Measurements from ENCODE around the gene SPTSSA.
"Not testable (repeated sequence)": the region's sequence is repeated elsewhere in the genome, so short reads cannot be mapped to it uniquely, and the experiment has no call there.

Gene SPTSSA, protein sequence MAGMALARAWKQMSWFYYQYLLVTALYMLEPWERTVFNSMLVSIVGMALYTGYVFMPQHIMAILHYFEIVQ

DNA sequence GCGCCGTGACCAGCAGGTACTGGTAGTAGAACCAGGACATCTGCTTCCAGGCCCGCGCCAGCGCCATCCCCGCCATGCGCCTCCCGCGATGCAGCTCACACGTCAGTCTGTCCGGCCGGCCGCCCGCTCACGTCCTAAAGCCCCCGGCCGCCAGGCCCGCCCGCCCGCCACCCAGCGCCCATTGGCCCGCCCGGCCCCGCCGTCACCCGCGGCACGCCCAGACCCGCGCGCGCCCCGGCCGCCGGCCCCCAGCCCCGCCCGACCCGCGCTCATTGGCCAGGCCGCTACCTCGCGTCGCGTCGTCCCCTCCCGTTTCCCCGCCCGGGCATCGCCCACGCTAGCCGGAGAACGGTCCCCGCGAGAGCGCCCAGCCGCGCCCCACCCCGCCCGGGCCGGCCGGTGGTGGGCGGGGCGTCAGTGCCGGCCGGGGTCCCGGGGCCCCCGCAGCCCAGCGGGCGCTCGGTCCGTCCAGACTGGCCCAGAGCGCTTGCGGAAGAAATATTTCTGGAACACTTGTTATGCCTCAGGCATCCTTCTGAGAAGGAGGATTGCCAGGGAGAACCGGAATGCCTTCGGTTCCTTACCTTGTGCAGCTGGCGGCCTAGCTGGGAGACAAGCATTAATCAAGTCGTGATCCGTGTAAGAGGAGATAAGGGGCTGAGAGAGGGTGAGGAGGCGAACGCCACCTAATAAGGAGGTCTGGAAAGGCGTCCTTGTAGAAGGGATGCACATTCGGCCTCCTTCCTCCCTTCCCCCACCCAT, at the start of gene SPTSSA:
Gene SPTSSA, minus strand, starts transcription at position 109 of the 762 bp plus-strand sequence. Its CDS starts 33 bp downstream, at position 76.
- peak; percentile 95 to 96 for DNase-seq (ENCODE audit: low read depth in 1 of 2, low spot score in 1 of 2)
- no peak for TF ChIP-seq JUND (IDR thresholded peaks at IDR 0.05; ENCODE audit: low read depth)
- in situ Hi-C loops (cut with HindIII; ENCODE audit: low pct_unique_long_range_greater_than_20kb, low sequenced_read_pairs) = no loop called here

DNA sequence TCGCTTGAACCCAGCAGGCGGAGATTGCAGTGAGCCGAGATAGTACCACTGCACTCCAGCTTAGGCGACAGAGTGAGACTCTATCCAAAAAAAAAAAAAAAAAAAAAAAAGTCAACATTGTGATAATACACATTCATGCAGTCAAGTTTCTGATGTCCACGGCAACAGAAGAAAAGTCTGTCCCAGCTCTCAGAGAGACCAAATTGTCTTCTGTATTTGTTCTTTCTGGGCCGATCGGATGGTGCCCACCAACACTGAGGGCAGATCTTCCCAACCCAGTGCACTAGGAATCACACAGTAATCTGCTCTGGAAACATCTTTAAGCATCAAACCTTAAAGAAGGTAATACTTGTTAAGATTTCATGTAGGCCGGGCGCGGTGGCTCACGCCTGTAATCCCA, 45.8 kb upstream of the SPTSSA start:
- TF ChIP-seq JUND (IDR thresholded peaks at IDR 0.05; ENCODE audit: low read depth) = no peak
- no peak for DNase-seq (ENCODE audit: low read depth in 1 of 2, low spot score in 1 of 2)

DNA sequence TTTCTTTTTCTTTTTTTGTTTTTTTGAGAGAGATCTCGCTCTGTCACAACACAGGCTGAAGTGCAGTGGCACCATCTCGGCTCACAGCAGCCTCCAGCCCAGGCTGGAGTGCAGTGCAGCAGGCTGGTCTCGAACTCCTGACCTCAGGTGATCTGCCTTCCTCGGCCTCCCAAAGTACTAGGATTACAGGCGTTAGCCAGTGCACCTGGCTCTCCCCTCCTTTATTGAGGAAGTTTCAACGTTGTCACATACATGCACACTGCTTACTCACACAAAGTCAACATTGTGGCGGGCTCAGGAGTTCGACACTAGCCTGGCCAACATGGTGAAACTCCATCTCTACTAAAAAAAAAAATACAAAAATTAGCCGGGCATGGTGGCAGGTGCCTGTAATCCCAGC, 45.4 kb upstream of the SPTSSA start:
- TF ChIP-seq JUND (IDR thresholded peaks at IDR 0.05; ENCODE audit: low read depth) = no peak
- no peak for DNase-seq (ENCODE audit: low read depth in 1 of 2, low spot score in 1 of 2)
- in situ Hi-C loops (cut with HindIII; ENCODE audit: low pct_unique_long_range_greater_than_20kb, low sequenced_read_pairs) = no loop called here

More for the DNA sequence above, 45.8 kb upstream of the SPTSSA start:
- in situ Hi-C loops (cut with HindIII; ENCODE audit: low pct_unique_long_range_greater_than_20kb, low sequenced_read_pairs) = no loop called here

GRCh38 chr14:34505124-34505491, 43.1 kb upstream of the SPTSSA start:
- in situ Hi-C loops (cut with HindIII; ENCODE audit: low pct_unique_long_range_greater_than_20kb, low sequenced_read_pairs); DNase-seq (ENCODE audit: low read depth in 1 of 2, low spot score in 1 of 2): not testable (repeated sequence)

DNA sequence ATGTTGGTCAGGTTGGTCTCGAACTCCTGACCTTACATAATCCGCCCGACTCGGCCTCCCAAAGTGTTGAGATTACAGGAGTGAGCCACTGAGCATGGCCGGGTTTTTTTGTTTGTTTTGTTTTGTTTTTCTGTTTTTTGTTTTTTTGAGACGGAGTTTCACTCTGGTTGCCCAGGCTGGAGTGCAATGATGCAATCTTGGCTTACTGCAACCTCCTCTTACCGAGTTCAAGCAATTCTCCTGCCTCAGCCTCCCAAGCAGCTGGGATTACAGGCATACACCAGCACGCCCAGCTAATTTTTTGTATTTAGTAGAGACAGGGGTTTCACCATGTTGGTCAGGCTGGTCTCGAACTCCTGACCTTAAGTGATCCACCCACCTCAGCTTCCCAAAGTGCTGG, 42.0 kb upstream of the SPTSSA start:
- in situ Hi-C loops (cut with HindIII; ENCODE audit: low pct_unique_long_range_greater_than_20kb, low sequenced_read_pairs); DNase-seq (ENCODE audit: low read depth in 1 of 2, low spot score in 1 of 2): not testable (repeated sequence)

DNA sequence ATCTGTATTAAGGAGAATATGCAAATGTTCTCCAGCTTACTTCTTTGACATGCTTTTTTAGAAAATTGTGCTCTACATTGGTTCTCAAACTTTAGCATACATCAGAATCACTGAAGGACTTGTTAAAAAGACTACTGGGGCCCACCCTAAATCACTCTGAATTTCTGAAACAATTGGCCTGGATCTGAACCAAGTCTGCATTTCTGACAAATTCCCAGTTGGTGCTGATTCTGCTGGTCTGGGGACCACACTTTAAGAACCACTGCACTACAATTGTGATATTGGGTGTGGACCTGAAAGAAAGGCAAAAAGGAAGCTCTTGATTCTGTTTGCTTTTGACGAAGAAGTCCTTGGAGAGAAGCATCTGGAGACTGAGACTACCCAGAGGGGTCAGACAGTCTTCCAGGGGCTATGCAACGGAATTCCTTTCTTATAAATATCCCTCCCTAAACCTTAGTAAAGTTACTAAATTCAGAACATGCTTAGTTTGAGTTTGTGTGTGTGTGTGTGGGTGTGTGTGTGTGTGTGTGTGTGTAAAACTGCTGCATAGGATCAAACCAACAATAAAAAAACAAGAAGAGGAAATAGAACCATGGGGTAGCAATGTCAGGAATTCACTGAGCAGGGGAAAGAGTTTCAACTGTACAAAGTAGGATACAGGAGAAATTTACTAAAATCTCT, 40.6 kb upstream of the SPTSSA start:
- no peak for TF ChIP-seq JUND (IDR thresholded peaks at IDR 0.05; ENCODE audit: low read depth)
- no peak for DNase-seq (ENCODE audit: low read depth in 1 of 2, low spot score in 1 of 2)
- in situ Hi-C loops (cut with HindIII; ENCODE audit: low pct_unique_long_range_greater_than_20kb, low sequenced_read_pairs) = no loop called here

GRCh38 chr14:34502001-34502400, 40.0 kb upstream of the SPTSSA start:
- TF ChIP-seq JUND (IDR thresholded peaks at IDR 0.05; ENCODE audit: low read depth) = no peak
- DNase-seq (ENCODE audit: low read depth in 1 of 2, low spot score in 1 of 2) = no peak
- in situ Hi-C loops (cut with HindIII; ENCODE audit: low pct_unique_long_range_greater_than_20kb, low sequenced_read_pairs) = no loop called here

GRCh38 chr14:34501004-34501580, 39.1 kb upstream of the SPTSSA start:
- in situ Hi-C loops (cut with HindIII; ENCODE audit: low pct_unique_long_range_greater_than_20kb, low sequenced_read_pairs) = no loop called here
- TF ChIP-seq JUND (IDR thresholded peaks at IDR 0.05; ENCODE audit: low read depth) = no peak
- no peak for DNase-seq (ENCODE audit: low read depth in 1 of 2, low spot score in 1 of 2)

GRCh38 chr14:34498684-34499412, 36.8 kb upstream of the SPTSSA start:
- DNase-seq (ENCODE audit: low read depth in 1 of 2, low spot score in 1 of 2) = peak; percentile 50 to 87
- no peak for TF ChIP-seq JUND (IDR thresholded peaks at IDR 0.05; ENCODE audit: low read depth)
- in situ Hi-C loops (cut with HindIII; ENCODE audit: low pct_unique_long_range_greater_than_20kb, low sequenced_read_pairs) = no loop called here

GRCh38 chr14:34496679-34497513, 34.9 kb upstream of the SPTSSA start:
- peak in 1 of 2 experiments; percentile 54 for DNase-seq (ENCODE audit: low read depth in 1 of 2, low spot score in 1 of 2)
- TF ChIP-seq JUND (IDR thresholded peaks at IDR 0.05; ENCODE audit: low read depth) = 0 out of 2 replicates have a peak, but pooled peaks have one; percentile 22
- in situ Hi-C loops (cut with HindIII; ENCODE audit: low pct_unique_long_range_greater_than_20kb, low sequenced_read_pairs) = no loop called here

- no peak for TF ChIP-seq JUND (IDR thresholded peaks at IDR 0.05; ENCODE audit: low read depth)
- no peak for DNase-seq (ENCODE audit: low read depth in 1 of 2, low spot score in 1 of 2)
- in situ Hi-C loops (cut with HindIII; ENCODE audit: low pct_unique_long_range_greater_than_20kb, low sequenced_read_pairs) = no loop called here
Observed at GRCh38 chr14:34496007-34496678, 34.1 kb upstream of the SPTSSA start.

All from T47D (cell line).